ENCODE results near the gene ARAF.

ARAF gene

GRCh38 chrX:47560179-47560933 is 649 bp upstream of the ARAF start:
- Histone ChIP-seq H3K14ac (ENCODE audit: low read length) (no peak overlapping the region), H3K79me1 (ENCODE audit: low read depth, low read length) (peaks cover 4% of the 10 kb centered on the region), H2BK120ac (ENCODE audit: low read depth, low read length) (no peak overlapping the region), H3K4me3 (ENCODE audit: low read length in 2 of 2) (peak overlapping the region; percentile 70 to 76), H3K27me3 (ENCODE audit: control insufficient read depth in 3 of 3, insufficient read depth in 3 of 3, low read depth in 1 of 3, low read length in 3 of 3) (no peaks in the 10 kb centered on the region), H3K27ac (replicated peaks; ENCODE audit: low read length) (no peak overlapping the region), H2BK12ac (ENCODE audit: low read length) (no peak overlapping the region), H4K8ac (ENCODE audit: low read depth, low read length) (no peak overlapping the region), H3K4me2 (ENCODE audit: insufficient read depth, low read length, poor library complexity, severe bottlenecking) (no peak overlapping the region), H2AK5ac (ENCODE audit: low read depth, low read length) (no peak overlapping the region), H2BK15ac (ENCODE audit: low read length) (no peak overlapping the region), H4K91ac (ENCODE audit: low read depth, low read length, poor library complexity) (no peak overlapping the region), H3K9me3 (replicated peaks in 1 of 2; ENCODE audit: control insufficient read depth in 2 of 2, insufficient read depth in 1 of 2, low read depth in 1 of 2, low read length in 2 of 2) (no peaks in the 10 kb centered on the region), H3K4me1 (ENCODE audit: control insufficient read depth in 2 of 2, insufficient read depth in 1 of 2, low read depth in 1 of 2, low read length in 2 of 2) (peaks cover 2 to 3% of the 10 kb centered on the region in 2 donors), H2BK5ac (ENCODE audit: low read length) (no peak overlapping the region), H3K36me3 (replicated peaks in 1 of 2; ENCODE audit: control insufficient read depth in 2 of 2, insufficient read depth in 2 of 2, low read length in 2 of 2) (peaks cover 7 to 25% of the 10 kb centered on the region in 2 donors), H3K4ac (ENCODE audit: low read length) (no peak overlapping the region), H2AFZ (ENCODE audit: low read length) (peak overlapping the region; percentile 98), H3K18ac (ENCODE audit: low read length) (no peak overlapping the region), H3K23ac (ENCODE audit: low read depth, low read length, poor library complexity) (no peak overlapping the region), H3K9ac (ENCODE audit: low read depth, low read length, poor library complexity) (no peak overlapping the region)
- DNase-seq (ENCODE audit: low spot score): no peak
- WGBS, 2 donors (ENCODE audit: extremely low coverage in 2 of 2, insufficient read length in 2 of 2, insufficient replicate concordance in 1 of 2): no CpG with 5 or more reads among the region's 15 CpGs

GRCh38 chrX:47561659-47562151 is 700 bp downstream of the ARAF start:
- Histone ChIP-seq H4K8ac (ENCODE audit: low read depth, low read length) (no peak overlapping the region), H3K27me3 (ENCODE audit: control insufficient read depth in 3 of 3, insufficient read depth in 3 of 3, low read depth in 1 of 3, low read length in 3 of 3) (no peaks in the 10 kb centered on the region), H2BK15ac (ENCODE audit: low read length) (no peak overlapping the region), H3K4ac (ENCODE audit: low read length) (no peak overlapping the region), H3K36me3 (replicated peaks in 1 of 2; ENCODE audit: control insufficient read depth in 2 of 2, insufficient read depth in 2 of 2, low read length in 2 of 2) (peaks cover 7 to 37% of the 10 kb centered on the region in 2 donors), H3K9me3 (replicated peaks in 1 of 2; ENCODE audit: control insufficient read depth in 2 of 2, insufficient read depth in 1 of 2, low read depth in 1 of 2, low read length in 2 of 2) (no peaks in the 10 kb centered on the region), H3K79me1 (ENCODE audit: low read depth, low read length) (peaks cover 4% of the 10 kb centered on the region), H3K4me1 (ENCODE audit: control insufficient read depth in 2 of 2, insufficient read depth in 1 of 2, low read depth in 1 of 2, low read length in 2 of 2) (peaks cover 2 to 3% of the 10 kb centered on the region in 2 donors), H3K18ac (ENCODE audit: low read length) (no peak overlapping the region), H3K23ac (ENCODE audit: low read depth, low read length, poor library complexity) (no peak overlapping the region), H2BK12ac (ENCODE audit: low read length) (no peak overlapping the region), H2BK120ac (ENCODE audit: low read depth, low read length) (no peak overlapping the region), H2AFZ (ENCODE audit: low read length) (peak overlapping the region; percentile 98), H4K91ac (ENCODE audit: low read depth, low read length, poor library complexity) (no peak overlapping the region), H3K27ac (replicated peaks; ENCODE audit: low read length) (no peak overlapping the region), H3K4me2 (ENCODE audit: insufficient read depth, low read length, poor library complexity, severe bottlenecking) (peak overlapping the region; percentile 48), H2BK5ac (ENCODE audit: low read length) (no peak overlapping the region), H3K14ac (ENCODE audit: low read length) (no peak overlapping the region), H2AK5ac (ENCODE audit: low read depth, low read length) (no peak overlapping the region), H3K9ac (ENCODE audit: low read depth, low read length, poor library complexity) (peak overlapping the region; percentile 4), H3K4me3 (ENCODE audit: low read length in 2 of 2) (peak overlapping the region; percentile 76 to 93)
- WGBS, 2 donors (ENCODE audit: extremely low coverage in 2 of 2, insufficient read length in 2 of 2, insufficient replicate concordance in 1 of 2): no CpG with 5 or more reads among the region's 9 CpGs
- DNase-seq (ENCODE audit: low spot score): no peak

- H4K8ac ChIP-seq (ENCODE audit: low read depth, low read length): no peak overlapping the region
- no peak overlapping the region for H2BK12ac ChIP-seq (ENCODE audit: low read length)
- peaks cover 4% of the 10 kb centered on the region for H3K79me1 ChIP-seq (ENCODE audit: low read depth, low read length)
- peaks cover 2 to 3% of the 10 kb centered on the region in 2 donors for H3K4me1 ChIP-seq (ENCODE audit: control insufficient read depth in 2 of 2, insufficient read depth in 1 of 2, low read depth in 1 of 2, low read length in 2 of 2)
- H2AFZ ChIP-seq (ENCODE audit: low read length): no peak overlapping the region
- H3K36me3 ChIP-seq (replicated peaks in 1 of 2; ENCODE audit: control insufficient read depth in 2 of 2, insufficient read depth in 2 of 2, low read length in 2 of 2): peaks cover 10 to 47% of the 10 kb centered on the region in 2 donors
- no peak overlapping the region for H3K23ac ChIP-seq (ENCODE audit: low read depth, low read length, poor library complexity)
- no peak overlapping the region for H4K91ac ChIP-seq (ENCODE audit: low read depth, low read length, poor library complexity)
- H3K14ac ChIP-seq (ENCODE audit: low read length): no peak overlapping the region
- DNase-seq (ENCODE audit: low spot score): no peak
- no peak overlapping the region for H2BK15ac ChIP-seq (ENCODE audit: low read length)
- no peak overlapping the region for H3K4ac ChIP-seq (ENCODE audit: low read length)
- no peaks in the 10 kb centered on the region for H3K27me3 ChIP-seq (ENCODE audit: control insufficient read depth in 3 of 3, insufficient read depth in 3 of 3, low read depth in 1 of 3, low read length in 3 of 3)
- H2AK5ac ChIP-seq (ENCODE audit: low read depth, low read length): no peak overlapping the region
- H3K27ac ChIP-seq (replicated peaks; ENCODE audit: low read length): no peak overlapping the region
- no peaks in the 10 kb centered on the region for H3K9me3 ChIP-seq (replicated peaks in 1 of 2; ENCODE audit: control insufficient read depth in 2 of 2, insufficient read depth in 1 of 2, low read depth in 1 of 2, low read length in 2 of 2)
- no CpG with 5 or more reads among the region's 13 CpGs for WGBS, 2 donors (ENCODE audit: extremely low coverage in 2 of 2, insufficient read length in 2 of 2, insufficient replicate concordance in 1 of 2)
- H3K18ac ChIP-seq (ENCODE audit: low read length): no peak overlapping the region
- peak overlapping the region in 1 of 2 donors; percentile 13 for H3K4me3 ChIP-seq (ENCODE audit: low read length in 2 of 2)
- no peak overlapping the region for H3K4me2 ChIP-seq (ENCODE audit: insufficient read depth, low read length, poor library complexity, severe bottlenecking)
- no peak overlapping the region for H2BK5ac ChIP-seq (ENCODE audit: low read length)
- no peak overlapping the region for H3K9ac ChIP-seq (ENCODE audit: low read depth, low read length, poor library complexity)
- no peak overlapping the region for H2BK120ac ChIP-seq (ENCODE audit: low read depth, low read length)
These were observed 1.7 kb downstream of the ARAF start for GRCh38 chrX:47562615-47563243.

GRCh38 chrX:47563801-47564315 is 2.9 kb downstream of the ARAF start:
- no peak overlapping the region for H3K9ac ChIP-seq (ENCODE audit: low read depth, low read length, poor library complexity)
- H2AFZ ChIP-seq (ENCODE audit: low read length): no peak overlapping the region
- no peak overlapping the region for H3K18ac ChIP-seq (ENCODE audit: low read length)
- no peaks in the 10 kb centered on the region for H3K27me3 ChIP-seq (ENCODE audit: control insufficient read depth in 3 of 3, insufficient read depth in 3 of 3, low read depth in 1 of 3, low read length in 3 of 3)
- WGBS, 2 donors (ENCODE audit: extremely low coverage in 2 of 2, insufficient read length in 2 of 2, insufficient replicate concordance in 1 of 2): no CpG with 5 or more reads among the region's 8 CpGs
- H3K14ac ChIP-seq (ENCODE audit: low read length): no peak overlapping the region
- H2BK15ac ChIP-seq (ENCODE audit: low read length): no peak overlapping the region
- H3K27ac ChIP-seq (replicated peaks; ENCODE audit: low read length): no peak overlapping the region
- peaks cover 2 to 3% of the 10 kb centered on the region in 2 donors for H3K4me1 ChIP-seq (ENCODE audit: control insufficient read depth in 2 of 2, insufficient read depth in 1 of 2, low read depth in 1 of 2, low read length in 2 of 2)
- peaks cover 4% of the 10 kb centered on the region for H3K79me1 ChIP-seq (ENCODE audit: low read depth, low read length)
- H4K91ac ChIP-seq (ENCODE audit: low read depth, low read length, poor library complexity): no peak overlapping the region
- H2BK12ac ChIP-seq (ENCODE audit: low read length): no peak overlapping the region
- H3K4me3 ChIP-seq (ENCODE audit: low read length in 2 of 2): no peak overlapping the region
- H3K4ac ChIP-seq (ENCODE audit: low read length): no peak overlapping the region
- H3K4me2 ChIP-seq (ENCODE audit: insufficient read depth, low read length, poor library complexity, severe bottlenecking): no peak overlapping the region
- H2AK5ac ChIP-seq (ENCODE audit: low read depth, low read length): no peak overlapping the region
- no peak overlapping the region for H3K23ac ChIP-seq (ENCODE audit: low read depth, low read length, poor library complexity)
- no peak for DNase-seq (ENCODE audit: low spot score)
- no peak overlapping the region for H4K8ac ChIP-seq (ENCODE audit: low read depth, low read length)
- H3K36me3 ChIP-seq (replicated peaks in 1 of 2; ENCODE audit: control insufficient read depth in 2 of 2, insufficient read depth in 2 of 2, low read length in 2 of 2): peaks cover 15 to 58% of the 10 kb centered on the region in 2 donors
- no peak overlapping the region for H2BK120ac ChIP-seq (ENCODE audit: low read depth, low read length)
- no peak overlapping the region for H2BK5ac ChIP-seq (ENCODE audit: low read length)
- no peaks in the 10 kb centered on the region for H3K9me3 ChIP-seq (replicated peaks in 1 of 2; ENCODE audit: control insufficient read depth in 2 of 2, insufficient read depth in 1 of 2, low read depth in 1 of 2, low read length in 2 of 2)
